Sigmoid colon (tissue), 4 donors: Measurements from ENCODE around the gene GARNL3.

Experiments used
- CTCF ChIP-seq, 4 experiments: fragments of 450-650 bp in 3 of 4; fragments of 200-600 bp in 1 of 4; IDR thresholded peaks; one replicate each; pipeline ENCODE4 v1.5.1; 2016 to 2019; ENCODE audit warnings: antibody characterized with exemption in 4 of 4, mild to moderate bottlenecking in 3 of 4, moderate library complexity in 2 of 4
- EP300 ChIP-seq, 4 donors: sonication (generic); formaldehyde crosslinking; IDR thresholded peaks; one replicate each; pipeline ENCODE4 v1.6.1; 2017; ENCODE audit warnings: antibody characterized with exemption in 4 of 4
- POLR2A ChIP-seq, 2 donors: fragments of 450-650 bp; IDR thresholded peaks; one replicate each; pipeline ENCODE4 v1.6.1; 2016; ENCODE audit warnings: antibody characterized with exemption in 2 of 2, mild to moderate bottlenecking in 2 of 2, moderate library complexity in 2 of 2
- POLR2AphosphoS5 ChIP-seq, 4 donors: sonication (generic); formaldehyde crosslinking; IDR thresholded peaks; one replicate each; pipeline ENCODE4 v1.6.1; 2017; ENCODE audit warnings: antibody characterized with exemption in 4 of 4

- TF ChIP-seq CTCF (IDR thresholded peaks at IDR 0.05) (no peak), EP300 (IDR thresholded peaks at IDR 0.05) (no peak), POLR2A (IDR thresholded peaks at IDR 0.05) (no peak), POLR2AphosphoS5 (IDR thresholded peaks at IDR 0.05) (no peak)
Observed at GRCh38 chr9:127305838-127306226, 41.3 kb downstream of the GARNL3 start.
